Stimulated activated naive CD4-positive, alpha-beta T cell (primary cell): ENCODE data around the gene SLC13A1.
"Not testable (repeated sequence)": the region's sequence is repeated elsewhere in the genome, so short reads cannot be mapped to it uniquely, and the experiment has no call there.

Source experiments
- DNase-seq, 6 experiments: peaks; one replicate each; lab custom pipeline; 2025; lab: John Stamatoyannopoulos, UW

Gene SLC13A1

DNA sequence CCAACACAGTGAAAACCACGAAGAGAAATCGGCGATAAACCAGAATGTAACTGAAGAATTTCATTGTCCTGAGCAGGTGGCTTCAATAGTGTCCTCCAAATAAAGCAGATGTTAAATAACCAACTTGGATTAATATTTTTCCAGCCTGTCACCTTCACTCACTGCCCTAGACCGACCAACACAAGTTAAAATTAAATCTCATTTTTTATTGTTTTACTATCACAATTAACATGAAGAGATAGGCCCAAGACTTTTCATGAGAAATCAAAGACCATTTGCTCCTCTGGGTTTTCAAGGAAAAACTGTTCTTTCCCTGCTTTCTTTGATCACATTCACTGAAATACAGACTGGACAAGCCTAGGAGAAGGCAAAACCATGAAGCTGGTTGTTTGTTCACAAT is at the start of gene SLC13A1:
Gene SLC13A1, minus strand, starts transcription at position 87 of the 400 bp plus-strand sequence. Its CDS starts 23 bp downstream, at position 64.
- DNase-seq = no peak

GRCh38 chr7:123244768-123245167 is 45.0 kb upstream of the SLC13A1 start:
- DNase-seq = no peak

GRCh38 chr7:123242467-123243092 is 42.8 kb upstream of the SLC13A1 start:
- DNase-seq = no peak

DNA sequence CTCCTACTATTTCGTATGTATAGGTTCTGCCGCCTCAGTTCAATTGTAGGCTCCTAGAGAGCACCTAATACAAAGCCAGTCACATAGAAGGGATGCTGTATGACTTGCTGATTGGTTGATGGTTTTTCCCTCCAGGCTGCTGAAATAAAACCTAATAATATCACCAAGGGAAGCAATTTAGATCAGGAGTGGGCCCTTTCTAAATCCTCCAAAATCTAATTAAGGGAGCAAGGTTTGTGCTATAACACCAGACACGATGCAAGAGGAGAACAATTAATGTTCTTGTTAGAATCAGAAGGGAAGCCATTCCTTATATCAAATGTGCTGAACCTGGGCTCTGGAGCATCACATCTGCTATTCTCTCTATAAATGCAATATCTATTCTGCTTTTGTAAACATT is 42.0 kb upstream of the SLC13A1 start:
- no peak for DNase-seq

DNA sequence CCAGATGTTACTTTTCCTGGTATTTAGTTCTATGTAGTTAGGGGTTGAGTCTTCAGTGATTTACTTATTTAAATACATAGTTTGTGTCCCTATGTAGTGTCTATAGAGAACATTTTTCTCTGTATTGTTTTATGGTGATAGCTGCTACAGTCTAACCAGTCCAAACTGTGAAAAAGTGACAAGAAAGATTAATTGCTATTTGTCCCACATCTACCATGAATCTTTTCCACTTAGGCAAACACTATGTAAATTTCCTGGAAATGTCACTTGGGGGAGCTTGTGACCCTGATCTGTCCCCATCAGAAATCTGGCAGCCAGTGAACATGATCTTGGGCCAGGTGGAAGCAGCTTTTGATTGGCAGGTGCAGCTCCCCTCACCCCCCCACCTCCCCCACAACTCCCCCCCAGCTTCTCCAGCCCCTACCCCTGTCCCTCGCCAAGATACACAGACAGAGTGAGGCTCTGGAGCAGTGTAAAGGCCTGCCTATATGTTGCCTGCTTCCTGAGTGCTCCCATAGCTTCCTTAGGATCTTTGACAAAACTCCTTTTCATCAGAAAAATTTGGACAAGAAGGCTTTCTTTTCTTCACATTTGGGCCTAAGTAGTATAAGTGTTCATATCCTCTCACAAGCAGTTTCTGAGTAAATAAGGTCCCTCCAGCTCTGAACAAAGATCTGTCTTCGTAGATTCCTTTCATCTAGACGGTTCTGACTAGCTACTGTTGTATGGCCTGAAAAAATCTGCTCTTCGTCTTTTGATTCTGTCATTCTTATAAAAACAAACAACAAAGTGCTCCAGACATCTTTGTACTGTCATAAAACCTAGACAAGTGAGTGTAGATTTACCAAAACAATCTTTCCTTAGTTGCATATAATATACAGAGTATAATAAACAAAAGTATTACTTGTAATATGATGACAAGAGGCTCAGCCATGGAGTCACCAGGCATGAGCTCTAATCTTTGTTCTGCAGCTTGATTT is 31.5 kb upstream of the SLC13A1 start:
- DNase-seq = no peak

GRCh38 chr7:123230603-123231002 is 30.8 kb upstream of the SLC13A1 start:
- DNase-seq = no peak

DNA sequence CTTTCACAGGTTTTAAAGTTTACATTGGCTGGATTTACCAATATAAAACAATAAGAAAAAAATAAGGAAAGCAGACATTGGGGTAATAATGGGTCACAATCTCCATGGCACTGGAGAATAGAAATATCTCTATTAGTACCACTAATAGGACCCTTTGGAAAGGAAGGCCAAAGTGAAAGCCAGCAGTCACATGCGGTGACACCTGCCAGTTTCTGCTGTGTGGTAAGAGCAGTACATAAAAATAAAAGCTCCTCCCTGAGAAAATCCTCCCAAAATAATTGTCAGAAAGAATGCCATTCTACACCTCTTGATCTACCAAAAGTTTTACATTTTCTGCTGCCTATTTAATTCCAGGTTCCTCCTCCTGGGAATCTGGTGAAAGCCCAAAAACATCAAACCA is 30.4 kb upstream of the SLC13A1 start:
- DNase-seq = no peak

GRCh38 chr7:123229426-123229825 is 29.7 kb upstream of the SLC13A1 start:
- DNase-seq = no peak

DNA sequence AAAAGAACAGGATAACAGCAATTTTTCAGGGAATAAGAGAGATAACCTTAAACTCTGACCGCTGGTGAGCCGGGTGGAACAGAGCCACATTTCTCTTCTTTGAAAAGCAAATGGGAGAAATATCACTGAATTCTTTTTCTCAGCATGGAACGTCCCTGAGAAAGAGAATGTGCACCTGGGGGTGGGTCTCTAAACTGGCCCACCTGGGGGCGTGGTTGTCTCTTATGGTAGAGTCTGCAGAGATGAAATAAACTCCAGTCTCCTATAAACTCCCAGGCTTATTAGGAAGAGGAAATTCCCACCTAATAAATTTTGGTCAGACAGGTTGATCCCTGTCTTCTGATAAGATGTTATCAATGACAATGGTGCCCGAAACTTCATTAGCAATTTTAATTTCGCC is 27.9 kb upstream of the SLC13A1 start:
- not testable (repeated sequence) for DNase-seq

DNA sequence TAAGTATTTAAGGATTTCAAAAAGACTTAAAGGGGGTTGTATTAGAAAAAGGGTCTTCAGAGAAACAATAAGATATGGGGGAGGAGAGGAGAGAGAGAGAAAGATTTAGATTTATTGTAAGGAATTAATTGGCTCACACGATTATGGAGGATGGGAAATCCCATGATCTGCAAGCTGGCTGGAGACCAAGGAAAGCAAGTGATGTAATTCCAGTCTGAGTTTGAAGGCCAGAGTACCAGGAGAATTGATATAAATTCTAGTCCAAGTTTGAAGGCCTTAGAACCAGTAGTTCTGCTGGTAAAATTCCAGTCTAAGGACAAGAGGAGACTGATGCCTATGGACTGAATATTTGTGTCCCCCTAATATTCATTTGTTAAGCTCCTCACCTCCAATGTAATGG is 20.6 kb upstream of the SLC13A1 start:
- DNase-seq = no peak

DNA sequence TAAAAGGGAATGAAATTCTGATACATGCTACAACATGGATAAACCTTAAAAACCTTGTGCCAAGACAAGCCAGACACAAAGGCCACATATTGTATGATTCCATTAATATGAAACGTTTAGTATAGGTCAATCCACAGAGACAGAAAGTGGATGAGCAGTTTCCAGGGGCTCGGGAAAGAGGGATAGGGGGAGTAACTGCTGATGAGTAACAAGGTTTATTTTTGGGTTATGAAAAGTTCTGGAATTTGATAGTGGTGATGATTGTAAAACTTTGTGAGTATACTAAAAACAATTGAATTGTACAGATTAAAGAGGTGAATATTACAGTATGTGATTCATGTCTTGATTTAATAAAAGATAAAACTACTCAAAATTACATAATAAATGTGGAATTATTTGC is 19.1 kb upstream of the SLC13A1 start:
- DNase-seq = no peak

- no peak for DNase-seq
Measured at GRCh38 chr7:123216825-123217224, 17.1 kb upstream of the SLC13A1 start.

GRCh38 chr7:123215350-123215749 is 15.6 kb upstream of the SLC13A1 start:
- no peak for DNase-seq

DNA sequence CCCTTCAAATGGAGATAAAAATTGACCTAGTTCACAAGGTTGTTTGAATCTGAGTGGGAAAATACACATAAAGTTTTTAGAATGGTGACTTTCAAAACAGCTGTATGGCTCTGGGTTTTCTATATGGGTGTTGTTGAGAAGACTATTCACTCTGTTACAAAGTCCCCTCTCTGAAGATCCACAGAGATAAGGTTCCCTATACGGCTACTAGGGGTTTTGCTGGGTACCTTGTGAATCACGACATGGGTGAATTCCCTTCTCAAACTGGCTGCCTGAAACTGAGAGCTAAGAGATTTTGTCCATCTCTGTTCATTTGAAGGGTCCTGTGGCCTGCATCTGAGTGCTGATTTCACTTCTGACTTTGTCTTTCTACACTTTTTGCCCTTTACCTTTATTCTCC is 11.8 kb upstream of the SLC13A1 start:
- no peak for DNase-seq

DNA sequence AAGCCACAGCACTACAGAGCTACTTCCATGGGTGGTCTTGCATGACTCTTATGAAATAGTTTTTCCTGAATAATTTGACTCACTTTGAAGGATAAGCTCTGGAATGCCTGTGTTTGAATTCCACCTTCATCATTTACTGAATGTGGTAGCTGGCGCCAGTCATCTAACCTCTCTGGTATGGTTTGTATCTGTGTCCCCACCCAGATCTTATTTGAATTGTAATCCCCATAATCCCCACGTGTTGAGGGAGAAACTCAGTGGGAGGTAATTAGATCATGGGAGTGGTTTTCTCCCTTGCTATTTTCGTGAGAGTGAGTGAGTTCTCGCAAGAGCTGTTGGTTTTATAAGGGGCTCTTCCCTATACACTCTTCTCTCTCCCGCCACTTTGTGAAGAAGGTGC is 11.2 kb upstream of the SLC13A1 start:
- DNase-seq = no peak

DNA sequence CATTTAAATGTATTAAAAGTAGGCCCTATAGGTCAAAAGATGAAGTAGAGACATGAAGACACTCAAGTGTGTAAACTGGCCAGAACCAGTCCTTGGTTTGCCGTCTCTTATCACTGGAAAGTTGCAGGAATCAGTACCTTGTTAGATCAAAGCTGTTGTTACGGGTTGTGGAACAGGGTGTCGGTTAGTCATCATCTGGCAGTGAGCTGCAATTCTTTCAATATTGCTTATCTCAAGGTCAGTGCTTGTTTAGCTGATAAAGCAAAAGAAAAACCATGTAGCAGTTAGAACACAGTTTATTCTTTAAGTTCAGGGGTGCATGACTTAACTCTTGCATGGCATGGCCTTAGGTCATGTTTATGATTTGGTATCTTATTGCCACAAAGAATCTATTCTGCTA is 10.0 kb upstream of the SLC13A1 start:
- DNase-seq = no peak

GRCh38 chr7:123208793-123209192 is 9.0 kb upstream of the SLC13A1 start:
- no peak for DNase-seq

DNA sequence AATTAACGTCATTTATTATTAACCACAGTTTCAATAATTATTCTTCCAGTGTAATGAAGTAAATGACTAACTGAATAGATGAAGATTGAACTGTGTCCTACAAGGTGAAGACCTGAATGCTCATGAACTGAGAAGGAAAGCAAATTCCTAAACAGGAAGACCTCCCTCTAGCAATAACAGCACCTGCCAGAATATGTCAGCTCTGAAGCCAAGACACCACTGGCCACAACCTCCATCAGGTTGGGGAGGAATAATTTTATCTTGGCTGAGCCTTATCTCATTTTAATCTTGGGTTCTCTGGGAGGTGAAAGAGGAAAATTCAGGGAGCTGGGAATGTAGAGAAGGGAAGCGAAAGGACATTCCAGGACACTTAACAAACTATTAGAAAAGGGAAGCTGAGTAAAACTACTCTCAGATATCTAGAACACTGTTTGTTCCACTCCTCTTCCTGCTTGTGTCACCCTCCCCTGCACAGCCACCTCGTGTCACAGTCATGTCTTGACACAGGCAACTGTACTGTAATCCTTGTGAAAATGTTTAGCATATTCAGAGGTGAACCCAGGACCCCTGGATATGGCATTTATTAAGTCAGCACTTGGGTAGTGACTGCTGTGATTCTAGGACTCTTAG is 4.6 kb upstream of the SLC13A1 start:
- DNase-seq = no peak

DNA sequence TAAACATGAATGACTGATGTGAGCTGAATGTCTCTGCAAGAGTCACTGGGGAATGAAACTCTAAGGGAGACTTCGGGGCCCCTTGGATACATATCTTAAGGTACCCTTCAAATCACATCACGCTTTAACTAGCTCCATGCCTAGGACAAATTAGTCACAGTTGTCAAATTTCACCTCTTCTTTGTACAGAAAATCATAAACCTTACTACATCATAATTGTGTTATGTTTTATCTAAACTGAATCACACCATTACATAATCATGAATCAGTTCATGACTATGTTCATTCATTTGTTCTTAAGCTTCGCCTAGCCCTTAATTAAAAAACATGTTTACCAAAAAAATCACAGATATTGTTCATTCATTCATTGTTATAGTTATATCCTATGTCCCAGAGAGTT is 2.1 kb upstream of the SLC13A1 start:
- no peak for DNase-seq

- DNase-seq = no peak
Measured at GRCh38 chr7:123198668-123199652, 809 bp downstream of the SLC13A1 start.

GRCh38 chr7:123198111-123198510 is 1.7 kb downstream of the SLC13A1 start:
- no peak for DNase-seq

GRCh38 chr7:123193235-123193634 is 6.5 kb downstream of the SLC13A1 start:
- no peak for DNase-seq
